NT2/D1 (cell line): ENCODE measurements around the gene TPRA1.

Experiments
- YY1 ChIP-seq: IDR thresholded peaks from 2 replicates; pipeline ENCODE4 v1.6.1; 2011; ENCODE audit not compliant: insufficient read length, insufficient read depth
- ZNF274 ChIP-seq: IDR thresholded peaks from 2 replicates; pipeline ENCODE4 v1.6.1; 2011; ENCODE audit warnings: mild to moderate bottlenecking, low read depth, low read length

GRCh38 chr3:127607675-127608361, 17.3 kb upstream of the TPRA1 start:
- TF ChIP-seq ZNF274: no peak
- TF ChIP-seq YY1: no peak
